Rectal smooth muscle tissue (tissue), 1 donor: Measurements from ENCODE around the gene GPX3.

Source experiments
- H3K27ac ChIP-seq: one replicate; pipeline ENCODE4 v1.7.0; 2013; ENCODE audit warnings: low read depth, low read length, inconsistent platforms
- H3K27me3 ChIP-seq: one replicate; pipeline ENCODE4 v1.7.0; 2013; ENCODE audit warnings: low read length; ENCODE audit not compliant: control insufficient read depth, insufficient read depth
- H3K36me3 ChIP-seq: one replicate; pipeline ENCODE4 v1.7.0; 2013; ENCODE audit warnings: low read length; ENCODE audit not compliant: control insufficient read depth, insufficient read depth
- H3K4me1 ChIP-seq: one replicate; pipeline ENCODE4 v1.7.0; 2013; ENCODE audit warnings: low read length; ENCODE audit not compliant: control insufficient read depth, insufficient read depth
- H3K4me3 ChIP-seq: one replicate; pipeline ENCODE4 v1.7.0; 2013; ENCODE audit warnings: low read length
- H3K9ac ChIP-seq: one replicate; pipeline ENCODE4 v1.7.0; 2013; ENCODE audit warnings: low read length

The GPX3 gene

GRCh38 chr5:151068433-151069197 lies 48.2 kb downstream of the GPX3 start:
- Histone ChIP-seq H3K27me3 (no peaks in the 10 kb centered on the region), H3K27ac (peak overlapping the region; percentile 3), H3K36me3 (peaks cover 4% of the 10 kb centered on the region), H3K4me3 (no peak overlapping the region), H3K4me1 (peaks cover 20% of the 10 kb centered on the region), H3K9ac (no peak overlapping the region)

- H3K36me3 ChIP-seq = peaks cover 2% of the 10 kb centered on the region
- H3K4me3 ChIP-seq = no peak overlapping the region
- peaks cover 12% of the 10 kb centered on the region for H3K4me1 ChIP-seq
- H3K27me3 ChIP-seq = no peaks in the 10 kb centered on the region
- H3K27ac ChIP-seq = no peak overlapping the region
- H3K9ac ChIP-seq = no peak overlapping the region
These were observed 50.1 kb downstream of the GPX3 start for GRCh38 chr5:151070449-151070848.

GRCh38 chr5:151071021-151071420 lies 50.6 kb downstream of the GPX3 start:
- Histone ChIP-seq H3K4me3 (no peak overlapping the region), H3K27ac (no peak overlapping the region), H3K9ac (no peak overlapping the region), H3K4me1 (peaks cover 12% of the 10 kb centered on the region), H3K27me3 (no peaks in the 10 kb centered on the region), H3K36me3 (peaks cover 2% of the 10 kb centered on the region)

DNA sequence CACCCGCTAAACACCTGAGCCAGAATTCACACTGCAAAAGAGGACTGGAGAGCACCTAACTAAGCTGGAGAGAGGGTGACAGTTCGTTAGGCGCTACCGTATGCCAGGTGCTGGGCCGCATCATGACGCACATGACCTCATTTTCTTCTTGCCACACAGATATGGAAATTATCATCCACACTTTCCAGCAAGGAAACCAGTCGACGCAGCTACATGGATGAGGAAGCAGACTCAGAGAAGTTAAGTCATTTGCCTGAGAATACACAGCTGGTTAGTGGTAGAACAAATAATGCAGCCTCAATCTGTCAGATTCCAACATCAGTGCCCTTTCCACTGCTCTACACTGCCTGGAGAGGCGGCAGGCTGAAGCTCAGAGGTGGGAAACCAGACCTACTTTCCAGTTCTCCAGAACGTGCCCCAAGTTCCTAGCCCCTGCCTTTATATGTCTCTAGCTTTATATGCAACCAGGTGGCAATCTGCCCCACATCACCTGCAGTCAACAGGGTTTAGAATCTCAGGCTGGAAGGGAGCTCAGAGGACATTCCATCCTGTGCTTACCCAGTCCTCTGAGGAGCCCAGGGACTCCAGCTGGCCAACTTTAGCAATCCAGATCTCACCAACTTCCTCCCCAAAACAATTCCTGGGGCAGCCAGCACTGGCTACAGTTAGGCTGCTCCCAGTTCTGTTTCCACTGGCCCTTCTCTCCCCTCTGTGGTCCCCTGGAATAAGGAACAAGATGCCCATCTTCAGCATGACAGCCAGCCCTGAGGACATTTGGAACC lies 51.6 kb downstream of the GPX3 start:
- Histone ChIP-seq H3K4me1 (peaks cover 12% of the 10 kb centered on the region), H3K27ac (no peak overlapping the region), H3K4me3 (no peak overlapping the region), H3K27me3 (no peaks in the 10 kb centered on the region), H3K36me3 (peaks cover 2% of the 10 kb centered on the region), H3K9ac (no peak overlapping the region)

GRCh38 chr5:151072630-151073025 lies 52.2 kb downstream of the GPX3 start:
- Histone ChIP-seq H3K27me3 (no peaks in the 10 kb centered on the region), H3K4me3 (no peak overlapping the region), H3K4me1 (peaks cover 12% of the 10 kb centered on the region), H3K36me3 (peaks cover 2% of the 10 kb centered on the region), H3K27ac (no peak overlapping the region), H3K9ac (no peak overlapping the region)

- Histone ChIP-seq H3K27ac (no peak overlapping the region), H3K9ac (no peak overlapping the region), H3K4me1 (peaks cover 10% of the 10 kb centered on the region), H3K27me3 (no peaks in the 10 kb centered on the region), H3K36me3 (peaks cover 2% of the 10 kb centered on the region), H3K4me3 (no peak overlapping the region)
These were observed 52.9 kb downstream of the GPX3 start for GRCh38 chr5:151073280-151073679.

- no peak overlapping the region for H3K27ac ChIP-seq
- H3K36me3 ChIP-seq = peaks cover 2% of the 10 kb centered on the region
- no peak overlapping the region for H3K4me3 ChIP-seq
- H3K9ac ChIP-seq = no peak overlapping the region
- H3K27me3 ChIP-seq = no peaks in the 10 kb centered on the region
- H3K4me1 ChIP-seq = peaks cover under 1% of the 10 kb centered on the region
These were observed 54.2 kb downstream of the GPX3 start for GRCh38 chr5:151074557-151074956.

DNA sequence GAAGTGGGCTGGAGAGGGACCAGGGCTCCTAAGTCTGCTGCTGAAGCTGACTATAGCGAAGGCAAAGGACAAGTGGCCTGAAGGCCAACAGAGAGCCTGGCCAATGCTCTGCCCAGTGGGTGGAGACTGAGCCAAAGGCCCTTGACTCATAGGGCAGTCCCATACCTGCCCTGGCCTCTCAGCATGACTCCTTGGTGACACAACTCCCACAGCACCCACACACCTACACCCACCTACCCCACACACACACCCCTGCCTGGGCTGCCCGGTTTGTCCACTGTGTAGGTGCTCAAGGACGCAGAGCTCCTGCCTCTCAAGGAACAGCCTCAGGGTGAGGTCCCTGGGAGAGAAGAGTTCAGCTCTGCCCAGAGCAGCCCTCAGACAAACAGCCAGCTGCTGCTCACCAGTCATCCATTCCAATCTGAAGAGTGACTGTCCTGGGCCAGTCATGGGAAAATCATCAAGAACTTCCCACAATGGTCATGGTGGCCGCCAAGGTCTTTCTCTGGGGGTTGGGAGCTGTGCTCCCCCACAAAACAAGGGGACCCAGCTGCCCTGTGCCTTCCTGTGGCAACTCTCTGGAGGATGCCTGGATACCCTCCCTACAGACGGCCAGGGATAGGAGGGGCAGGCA lies 55.4 kb downstream of the GPX3 start:
- no peak overlapping the region for H3K27ac ChIP-seq
- H3K4me3 ChIP-seq = no peak overlapping the region
- peaks cover 2% of the 10 kb centered on the region for H3K36me3 ChIP-seq
- H3K4me1 ChIP-seq = peaks cover 5% of the 10 kb centered on the region
- no peaks in the 10 kb centered on the region for H3K27me3 ChIP-seq
- no peak overlapping the region for H3K9ac ChIP-seq

GRCh38 chr5:151076616-151077015 lies 56.2 kb downstream of the GPX3 start:
- Histone ChIP-seq H3K36me3 (no peaks in the 10 kb centered on the region), H3K9ac (no peak overlapping the region), H3K27me3 (no peaks in the 10 kb centered on the region), H3K4me3 (no peak overlapping the region), H3K27ac (no peak overlapping the region), H3K4me1 (peaks cover 6% of the 10 kb centered on the region)

- H3K27me3 ChIP-seq = no peaks in the 10 kb centered on the region
- no peaks in the 10 kb centered on the region for H3K36me3 ChIP-seq
- no peak overlapping the region for H3K9ac ChIP-seq
- H3K4me1 ChIP-seq = peaks cover 10% of the 10 kb centered on the region
- no peak overlapping the region for H3K4me3 ChIP-seq
- H3K27ac ChIP-seq = no peak overlapping the region
These were observed 57.0 kb downstream of the GPX3 start for GRCh38 chr5:151077419-151077818.

DNA sequence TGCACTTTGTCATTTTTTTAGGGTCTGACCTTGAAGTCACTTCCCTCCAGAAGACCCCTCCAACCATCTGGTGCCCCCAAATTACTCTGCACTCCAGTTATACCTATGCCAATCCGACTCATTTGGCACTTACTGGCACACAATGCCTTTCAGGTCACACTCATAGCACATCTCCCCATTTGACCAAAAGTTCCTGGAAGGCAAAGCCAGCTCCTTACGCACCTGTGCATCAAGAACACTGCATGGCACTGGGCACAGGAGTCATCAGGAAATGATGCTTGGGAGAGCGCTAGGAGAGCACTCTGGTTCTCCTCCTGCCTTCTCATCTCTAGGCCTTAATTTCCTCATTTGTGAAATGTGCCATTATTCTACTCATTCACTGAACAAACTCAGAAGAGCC lies 57.6 kb downstream of the GPX3 start:
- Histone ChIP-seq H3K9ac (no peak overlapping the region), H3K4me1 (peaks cover 10% of the 10 kb centered on the region), H3K27ac (no peak overlapping the region), H3K27me3 (no peaks in the 10 kb centered on the region), H3K36me3 (no peaks in the 10 kb centered on the region), H3K4me3 (no peak overlapping the region)
